ENCODE measurements around the gene NCAM2.

The NCAM2 gene

DNA sequence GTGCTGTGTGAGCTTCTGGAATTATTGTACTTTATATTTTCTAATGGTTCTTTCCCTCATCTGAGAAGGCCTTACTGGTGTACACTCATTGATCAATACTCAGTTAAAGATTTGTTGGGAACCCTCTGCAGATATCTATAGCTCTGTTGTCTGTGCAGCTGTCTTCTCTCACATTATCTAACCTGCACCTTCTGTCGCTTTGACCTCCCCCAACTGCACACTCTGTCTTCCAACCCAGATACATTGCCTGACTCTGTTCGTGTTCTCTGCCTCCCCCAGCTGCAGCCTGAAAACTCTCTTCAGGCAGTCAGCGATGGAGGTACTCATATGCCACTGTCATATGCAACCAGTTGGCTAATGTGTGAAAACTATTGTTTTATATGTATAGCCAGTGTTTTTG, 334.3 kb downstream of the NCAM2 start:
- Histone ChIP-seq H3K4me3 (ENCODE audit: insufficient read depth, low read depth, low read length) (no peak overlapping the region), H3K27me3 (ENCODE audit: control insufficient read depth, insufficient read depth, low read length, poor library complexity, severe bottlenecking) (no peaks in the 10 kb centered on the region), H3K4me1 (ENCODE audit: control insufficient read depth, insufficient read depth, low read length) (no peaks in the 10 kb centered on the region), H3K9me3 (ENCODE audit: control insufficient read depth, low read length) (no peaks in the 10 kb centered on the region), H3K36me3 (ENCODE audit: control insufficient read depth, insufficient read depth, low read length) (no peaks in the 10 kb centered on the region), H3K27ac (ENCODE audit: insufficient read depth, low read depth, low read length, poor library complexity, severe bottlenecking) (no peak overlapping the region)
- WGBS, 2 experiments: 92 to 96% methylated on average over 3 of the region's 3 CpGs

- Histone ChIP-seq H3K4me3 (ENCODE audit: insufficient read depth, low read depth, low read length) (no peak overlapping the region), H3K4me1 (ENCODE audit: control insufficient read depth, insufficient read depth, low read length) (no peaks in the 10 kb centered on the region), H3K27me3 (ENCODE audit: control insufficient read depth, insufficient read depth, low read length, poor library complexity, severe bottlenecking) (no peaks in the 10 kb centered on the region), H3K27ac (ENCODE audit: insufficient read depth, low read depth, low read length, poor library complexity, severe bottlenecking) (no peak overlapping the region), H3K36me3 (ENCODE audit: control insufficient read depth, insufficient read depth, low read length) (no peaks in the 10 kb centered on the region), H3K9me3 (ENCODE audit: control insufficient read depth, low read length) (no peaks in the 10 kb centered on the region)
- 96 to 100% methylated on average over 2 of the region's 2 CpGs for WGBS, 2 experiments
These were observed 342.8 kb downstream of the NCAM2 start for GRCh38 chr21:21341041-21341440.

DNA sequence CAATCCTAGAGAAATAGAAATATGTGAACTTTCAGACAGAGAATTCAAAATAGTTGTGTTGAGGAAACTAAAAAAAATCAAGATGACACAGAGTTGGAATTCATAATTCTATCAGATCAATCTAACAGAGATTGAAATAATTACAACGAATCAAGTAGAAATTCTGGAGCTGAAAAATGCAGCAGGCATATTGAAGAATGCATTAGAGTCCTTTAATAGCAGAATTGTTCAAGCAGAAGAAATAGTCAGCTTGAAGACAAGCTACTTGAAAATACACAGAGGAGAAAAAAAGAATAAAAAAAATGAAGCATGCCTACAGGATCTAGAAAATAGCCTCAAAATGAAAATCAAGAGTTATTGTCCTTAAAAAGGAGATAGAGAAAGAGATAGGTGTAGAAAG, 347.1 kb downstream of the NCAM2 start:
- Histone ChIP-seq H3K27ac (ENCODE audit: insufficient read depth, low read depth, low read length, poor library complexity, severe bottlenecking) (no peak overlapping the region), H3K27me3 (ENCODE audit: control insufficient read depth, insufficient read depth, low read length, poor library complexity, severe bottlenecking) (no peaks in the 10 kb centered on the region), H3K4me1 (ENCODE audit: control insufficient read depth, insufficient read depth, low read length) (no peaks in the 10 kb centered on the region), H3K9me3 (ENCODE audit: control insufficient read depth, low read length) (peaks cover 5% of the 10 kb centered on the region), H3K4me3 (ENCODE audit: insufficient read depth, low read depth, low read length) (no peak overlapping the region), H3K36me3 (ENCODE audit: control insufficient read depth, insufficient read depth, low read length) (no peaks in the 10 kb centered on the region)
- 77 to 91% methylated on average over 1 of the region's 1 CpG for WGBS, 2 experiments

GRCh38 chr21:21345872-21346271, 347.7 kb downstream of the NCAM2 start:
- H3K4me1 ChIP-seq (ENCODE audit: control insufficient read depth, insufficient read depth, low read length): no peaks in the 10 kb centered on the region
- H3K9me3 ChIP-seq (ENCODE audit: control insufficient read depth, low read length): peaks cover 5% of the 10 kb centered on the region
- no peak overlapping the region for H3K4me3 ChIP-seq (ENCODE audit: insufficient read depth, low read depth, low read length)
- no peak overlapping the region for H3K27ac ChIP-seq (ENCODE audit: insufficient read depth, low read depth, low read length, poor library complexity, severe bottlenecking)
- H3K27me3 ChIP-seq (ENCODE audit: control insufficient read depth, insufficient read depth, low read length, poor library complexity, severe bottlenecking): no peaks in the 10 kb centered on the region
- H3K36me3 ChIP-seq (ENCODE audit: control insufficient read depth, insufficient read depth, low read length): no peaks in the 10 kb centered on the region

GRCh38 chr21:21366277-21366676, 368.1 kb downstream of the NCAM2 start:
- no peaks in the 10 kb centered on the region for H3K27me3 ChIP-seq (ENCODE audit: control insufficient read depth, insufficient read depth, low read length, poor library complexity, severe bottlenecking)
- no peak overlapping the region for H3K27ac ChIP-seq (ENCODE audit: insufficient read depth, low read depth, low read length, poor library complexity, severe bottlenecking)
- H3K4me3 ChIP-seq (ENCODE audit: insufficient read depth, low read depth, low read length): no peak overlapping the region
- no peaks in the 10 kb centered on the region for H3K9me3 ChIP-seq (ENCODE audit: control insufficient read depth, low read length)
- no peaks in the 10 kb centered on the region for H3K36me3 ChIP-seq (ENCODE audit: control insufficient read depth, insufficient read depth, low read length)
- peaks cover 10% of the 10 kb centered on the region for H3K4me1 ChIP-seq (ENCODE audit: control insufficient read depth, insufficient read depth, low read length)

DNA sequence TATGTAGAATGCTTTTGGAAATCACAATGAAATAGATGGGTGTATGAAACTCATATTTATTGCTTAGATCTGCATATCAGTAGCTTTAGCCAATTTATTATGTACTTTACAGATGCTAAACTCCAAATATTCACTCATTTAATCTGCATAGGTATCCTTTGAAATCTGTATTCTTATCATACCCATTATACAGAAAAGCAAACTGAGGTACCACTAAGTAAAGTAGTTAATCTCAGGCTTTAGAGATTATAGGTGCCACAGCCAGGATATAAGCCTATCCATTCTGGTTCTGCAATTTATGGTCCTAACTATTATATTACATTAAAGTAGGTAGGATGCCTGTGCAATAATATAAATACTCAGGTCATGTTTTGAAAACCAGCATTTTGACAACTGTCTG, 369.4 kb downstream of the NCAM2 start:
- no peaks in the 10 kb centered on the region for H3K36me3 ChIP-seq (ENCODE audit: control insufficient read depth, insufficient read depth, low read length)

DNA sequence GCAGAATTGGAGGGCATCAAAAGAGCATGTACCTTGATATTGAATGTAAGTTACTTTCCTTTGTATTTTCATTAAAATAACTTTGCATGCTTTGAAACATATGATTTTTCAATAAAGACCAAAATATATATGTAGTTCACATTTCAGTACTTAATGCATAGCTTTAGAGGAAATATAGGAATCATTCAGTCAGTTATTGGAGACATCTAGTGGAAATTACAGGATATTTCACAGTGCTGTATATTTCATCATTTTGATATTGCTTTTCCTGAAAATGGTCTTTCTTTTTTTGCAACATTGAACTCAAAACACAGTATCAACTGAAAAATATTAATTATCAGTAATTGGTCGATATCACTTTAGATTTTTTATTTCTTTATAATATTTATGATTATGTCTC, 375.8 kb downstream of the NCAM2 start:
- no peak overlapping the region for H3K27ac ChIP-seq (ENCODE audit: insufficient read depth, low read depth, low read length, poor library complexity, severe bottlenecking)
- H3K27me3 ChIP-seq (ENCODE audit: control insufficient read depth, insufficient read depth, low read length, poor library complexity, severe bottlenecking): no peaks in the 10 kb centered on the region
- H3K9me3 ChIP-seq (ENCODE audit: control insufficient read depth, low read length): no peaks in the 10 kb centered on the region
- no peaks in the 10 kb centered on the region for H3K36me3 ChIP-seq (ENCODE audit: control insufficient read depth, insufficient read depth, low read length)
- H3K4me1 ChIP-seq (ENCODE audit: control insufficient read depth, insufficient read depth, low read length): no peaks in the 10 kb centered on the region
- H3K4me3 ChIP-seq (ENCODE audit: insufficient read depth, low read depth, low read length): no peak overlapping the region
- no CpG with 5 or more reads among the region's 1 CpG for WGBS, 2 experiments

More for the DNA sequence above, 369.4 kb downstream of the NCAM2 start:
- Histone ChIP-seq H3K27ac (ENCODE audit: insufficient read depth, low read depth, low read length, poor library complexity, severe bottlenecking) (no peak overlapping the region), H3K4me3 (ENCODE audit: insufficient read depth, low read depth, low read length) (no peak overlapping the region), H3K27me3 (ENCODE audit: control insufficient read depth, insufficient read depth, low read length, poor library complexity, severe bottlenecking) (no peaks in the 10 kb centered on the region), H3K4me1 (ENCODE audit: control insufficient read depth, insufficient read depth, low read length) (peaks cover 10% of the 10 kb centered on the region), H3K9me3 (ENCODE audit: control insufficient read depth, low read length) (no peaks in the 10 kb centered on the region)

GRCh38 chr21:21383126-21383525, 384.9 kb downstream of the NCAM2 start:
- H3K27ac ChIP-seq (ENCODE audit: insufficient read depth, low read depth, low read length, poor library complexity, severe bottlenecking): no peak overlapping the region
- no peak overlapping the region for H3K4me3 ChIP-seq (ENCODE audit: insufficient read depth, low read depth, low read length)
- no peaks in the 10 kb centered on the region for H3K27me3 ChIP-seq (ENCODE audit: control insufficient read depth, insufficient read depth, low read length, poor library complexity, severe bottlenecking)
- no peaks in the 10 kb centered on the region for H3K36me3 ChIP-seq (ENCODE audit: control insufficient read depth, insufficient read depth, low read length)
- no peaks in the 10 kb centered on the region for H3K9me3 ChIP-seq (ENCODE audit: control insufficient read depth, low read length)
- H3K4me1 ChIP-seq (ENCODE audit: control insufficient read depth, insufficient read depth, low read length): no peaks in the 10 kb centered on the region
- WGBS, 2 experiments: 93 to 95% methylated on average over 3 of the region's 3 CpGs

DNA sequence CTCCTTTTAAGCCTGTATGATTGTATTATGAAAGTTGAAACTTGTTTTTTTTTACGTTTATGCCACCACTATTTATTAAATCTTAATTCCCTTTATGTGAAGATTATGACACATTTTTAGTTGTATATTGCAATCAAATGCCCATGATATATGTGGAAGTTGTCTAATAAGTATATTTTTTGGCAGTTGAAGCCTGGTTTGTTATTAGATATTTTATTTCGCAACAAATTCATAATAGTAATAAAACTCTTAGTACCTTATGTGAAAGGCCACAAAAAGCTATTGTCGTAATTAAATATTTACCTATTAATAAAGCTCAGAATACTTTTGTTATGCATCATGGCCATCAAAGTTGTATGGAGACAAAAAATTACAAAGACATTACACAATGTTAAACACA, 386.8 kb downstream of the NCAM2 start:
- 83% methylated on average over 1 of the region's 3 CpGs; no CpG with 5 or more reads in 1 of the 2 experiments for WGBS, 2 experiments
- H3K27ac ChIP-seq (ENCODE audit: insufficient read depth, low read depth, low read length, poor library complexity, severe bottlenecking): no peak overlapping the region

DNA sequence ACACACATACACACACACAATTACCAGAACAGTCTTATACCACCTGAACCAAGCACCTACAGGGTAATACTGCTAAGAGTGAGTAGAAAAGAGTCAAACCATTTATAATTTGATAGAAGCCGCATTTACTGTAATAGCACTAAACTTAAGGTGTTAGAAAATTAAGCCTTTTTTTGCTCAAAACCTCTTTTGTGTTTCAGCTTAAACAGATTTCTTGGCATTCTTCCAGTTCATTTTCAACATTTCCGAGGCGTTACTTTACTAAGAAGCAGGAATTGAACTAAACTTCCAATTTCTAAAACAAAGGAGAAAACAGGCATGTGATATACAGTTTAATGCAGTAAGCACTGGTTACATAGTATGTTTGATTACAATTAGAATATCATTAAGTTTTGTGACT, 387.2 kb downstream of the NCAM2 start:
- Histone ChIP-seq H3K4me1 (ENCODE audit: control insufficient read depth, insufficient read depth, low read length) (no peaks in the 10 kb centered on the region), H3K36me3 (ENCODE audit: control insufficient read depth, insufficient read depth, low read length) (no peaks in the 10 kb centered on the region), H3K27ac (ENCODE audit: insufficient read depth, low read depth, low read length, poor library complexity, severe bottlenecking) (no peak overlapping the region), H3K9me3 (ENCODE audit: control insufficient read depth, low read length) (no peaks in the 10 kb centered on the region), H3K27me3 (ENCODE audit: control insufficient read depth, insufficient read depth, low read length, poor library complexity, severe bottlenecking) (no peaks in the 10 kb centered on the region), H3K4me3 (ENCODE audit: insufficient read depth, low read depth, low read length) (no peak overlapping the region)
- 74 to 89% methylated on average over 1 to 3 of the region's 3 CpGs for WGBS, 2 experiments

More for the DNA sequence above, 386.8 kb downstream of the NCAM2 start:
- Histone ChIP-seq H3K27me3 (ENCODE audit: control insufficient read depth, insufficient read depth, low read length, poor library complexity, severe bottlenecking) (no peaks in the 10 kb centered on the region), H3K4me3 (ENCODE audit: insufficient read depth, low read depth, low read length) (no peak overlapping the region), H3K9me3 (ENCODE audit: control insufficient read depth, low read length) (no peaks in the 10 kb centered on the region), H3K4me1 (ENCODE audit: control insufficient read depth, insufficient read depth, low read length) (no peaks in the 10 kb centered on the region), H3K36me3 (ENCODE audit: control insufficient read depth, insufficient read depth, low read length) (no peaks in the 10 kb centered on the region)

- Histone ChIP-seq H3K4me1 (ENCODE audit: control insufficient read depth, insufficient read depth, low read length) (no peaks in the 10 kb centered on the region), H3K9me3 (ENCODE audit: control insufficient read depth, low read length) (no peaks in the 10 kb centered on the region), H3K27me3 (ENCODE audit: control insufficient read depth, insufficient read depth, low read length, poor library complexity, severe bottlenecking) (no peaks in the 10 kb centered on the region), H3K4me3 (ENCODE audit: insufficient read depth, low read depth, low read length) (no peak overlapping the region), H3K27ac (ENCODE audit: insufficient read depth, low read depth, low read length, poor library complexity, severe bottlenecking) (no peak overlapping the region), H3K36me3 (ENCODE audit: control insufficient read depth, insufficient read depth, low read length) (no peaks in the 10 kb centered on the region)
- 82 to 94% methylated on average over 2 to 3 of the region's 3 CpGs for WGBS, 2 experiments
These were observed 389.7 kb downstream of the NCAM2 start for GRCh38 chr21:21387916-21388315.
